Measurements from ENCODE around the gene MOB3A. TPM values are rescaled to one million over a fixed set of nuclear protein-coding genes. Genes with fewer than 3 reads are reported as not detected.
"Not testable (repeated sequence)": the region's sequence is repeated elsewhere in the genome, so short reads cannot be mapped to it uniquely, and the experiment has no call there.

Gene MOB3A
- polyA plus RNA-seq, 1 of the 3 experiments (the other 2 are of a cell fraction) = 24.1 TPM

DNA sequence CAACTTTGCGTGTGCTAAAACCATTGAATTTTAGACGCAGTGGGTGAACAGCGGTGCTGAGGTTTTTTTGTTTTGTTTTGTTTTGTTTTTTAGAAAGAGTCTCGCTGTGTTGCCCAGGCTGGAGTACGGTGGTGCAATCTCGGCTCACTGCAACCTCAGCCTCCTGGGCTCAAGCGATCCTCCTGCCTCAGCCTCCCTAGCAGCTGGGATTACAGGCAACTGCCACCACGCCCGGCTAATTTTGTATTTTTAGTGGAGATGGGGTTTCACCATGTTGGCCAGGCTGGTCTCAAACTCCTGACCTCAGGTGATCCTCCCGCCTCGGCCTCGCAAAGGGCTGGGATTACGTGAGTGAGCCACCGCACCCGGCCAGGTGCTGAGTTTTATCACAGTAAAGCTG, 61.9 kb downstream of the MOB3A start:
- H3K9ac ChIP-seq; H3K9me2 ChIP-seq; H3K27me3 ChIP-seq (ENCODE audit: insufficient read depth); H3K9me3 ChIP-seq; H3K4me2 ChIP-seq; H4K20me1 ChIP-seq (ENCODE audit: insufficient read depth); H3F3A ChIP-seq (replicated peaks; ENCODE audit: insufficient read depth); H3K79me2 ChIP-seq (ENCODE audit: insufficient read depth); DNase-seq; H3K4me3 ChIP-seq (ENCODE audit: low read depth in 2 of 2, low read length in 1 of 2); POLR2A ChIA-PET; H3K27ac ChIP-seq (ENCODE audit: low read depth in 2 of 2, low read length in 1 of 2); H2AFZ ChIP-seq (ENCODE audit: low read depth): not testable (repeated sequence)
- CTCF ChIA-PET = interaction anchor here (0.7 to 1.5 kb wide), 5 partner anchors 15 to 36 kb away, joined by 3 to 10 read pairs (median 3); no protein-coding TSS in a partner anchor
- Histone ChIP-seq H3K4me1 (ENCODE audit: control insufficient read depth in 1 of 2, insufficient read depth in 2 of 2, low read depth in 1 of 2, low read length in 1 of 2) (peaks cover 10 to 20% of the 10 kb centered on the region in 2 experiments; a peak in 3 of 4 replicates), H3K36me3 (replicated peaks in 1 of 2; ENCODE audit: control insufficient read depth in 1 of 2, insufficient read depth in 2 of 2, low read length in 1 of 2) (peaks cover 2 to 15% of the 10 kb centered on the region in 2 experiments)
- 92% methylated on average over 15 of the region's 15 CpGs for WGBS (ENCODE audit: low lambda C conversion rate)

DNA sequence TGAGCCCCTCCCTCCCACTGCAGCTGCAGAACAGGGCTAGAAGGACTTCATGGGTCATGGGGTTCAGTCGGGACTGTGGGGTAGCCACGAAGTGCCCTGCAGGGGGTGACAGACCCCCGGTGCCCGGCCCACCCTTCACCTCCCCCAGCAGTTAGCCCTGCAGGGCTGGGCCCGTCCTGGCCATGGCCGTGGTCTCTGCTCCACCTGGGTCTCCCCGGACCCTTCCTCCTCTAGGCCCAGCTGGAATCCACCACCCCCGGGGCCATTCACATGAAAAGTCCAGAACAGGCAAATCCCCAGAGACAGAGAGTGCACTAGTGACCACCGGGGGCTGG, 62.3 kb downstream of the MOB3A start:
- DNase-seq = no peak
- WGBS (ENCODE audit: low lambda C conversion rate) = 76% methylated on average over 7 of the region's 9 CpGs
- Histone ChIP-seq H3K4me3 (ENCODE audit: low read depth in 2 of 2, low read length in 1 of 2) (no peak overlapping the region), H3F3A (replicated peaks; ENCODE audit: insufficient read depth) (peaks cover 10% of the 10 kb centered on the region), H2AFZ (ENCODE audit: low read depth) (no peak overlapping the region), H3K9me2 (no peaks in the 10 kb centered on the region), H3K4me1 (ENCODE audit: control insufficient read depth in 1 of 2, insufficient read depth in 2 of 2, low read depth in 1 of 2, low read length in 1 of 2) (peaks cover 10 to 20% of the 10 kb centered on the region in 2 experiments; a peak in 3 of 4 replicates), H3K4me2 (no peak overlapping the region), H3K9me3 (no peaks in the 10 kb centered on the region), H3K79me2 (ENCODE audit: insufficient read depth) (no peaks in the 10 kb centered on the region), H3K9ac (no peak overlapping the region), H3K27ac (ENCODE audit: low read depth in 2 of 2, low read length in 1 of 2) (peak overlapping the region in 1 of 2 experiments; percentile 23; a peak in 1 of 4 replicates), H4K20me1 (ENCODE audit: insufficient read depth) (no peaks in the 10 kb centered on the region), H3K36me3 (replicated peaks in 1 of 2; ENCODE audit: control insufficient read depth in 1 of 2, insufficient read depth in 2 of 2, low read length in 1 of 2) (peaks cover 0 to 11% of the 10 kb centered on the region in 2 experiments), H3K27me3 (ENCODE audit: insufficient read depth) (no peaks in the 10 kb centered on the region)
- no peak for TF ChIP-seq MEF2A (IDR thresholded peaks at IDR 0.05; ENCODE audit: borderline replicate concordance, low read depth)
- no peak for TF ChIP-seq RFX5 (IDR thresholded peaks at IDR 0.05; ENCODE audit: low read length)
- no peak for TF ChIP-seq FOXM1 (IDR thresholded peaks at IDR 0.05; ENCODE audit: low read depth)
- no peak for TF ChIP-seq TEAD4 (IDR thresholded peaks at IDR 0.05; ENCODE audit: borderline replicate concordance, insufficient read depth)
- POLR2A ChIA-PET = interaction anchor here (1.9 kb wide), 1 partner anchor 16 kb away, joined by 9 read pairs; no protein-coding TSS in a partner anchor
- CTCF ChIA-PET = interaction anchor here (0.7 to 1.3 kb wide), 4 partner anchors 14 to 36 kb away, joined by 3 to 5 read pairs (median 3); no protein-coding TSS in a partner anchor

DNA sequence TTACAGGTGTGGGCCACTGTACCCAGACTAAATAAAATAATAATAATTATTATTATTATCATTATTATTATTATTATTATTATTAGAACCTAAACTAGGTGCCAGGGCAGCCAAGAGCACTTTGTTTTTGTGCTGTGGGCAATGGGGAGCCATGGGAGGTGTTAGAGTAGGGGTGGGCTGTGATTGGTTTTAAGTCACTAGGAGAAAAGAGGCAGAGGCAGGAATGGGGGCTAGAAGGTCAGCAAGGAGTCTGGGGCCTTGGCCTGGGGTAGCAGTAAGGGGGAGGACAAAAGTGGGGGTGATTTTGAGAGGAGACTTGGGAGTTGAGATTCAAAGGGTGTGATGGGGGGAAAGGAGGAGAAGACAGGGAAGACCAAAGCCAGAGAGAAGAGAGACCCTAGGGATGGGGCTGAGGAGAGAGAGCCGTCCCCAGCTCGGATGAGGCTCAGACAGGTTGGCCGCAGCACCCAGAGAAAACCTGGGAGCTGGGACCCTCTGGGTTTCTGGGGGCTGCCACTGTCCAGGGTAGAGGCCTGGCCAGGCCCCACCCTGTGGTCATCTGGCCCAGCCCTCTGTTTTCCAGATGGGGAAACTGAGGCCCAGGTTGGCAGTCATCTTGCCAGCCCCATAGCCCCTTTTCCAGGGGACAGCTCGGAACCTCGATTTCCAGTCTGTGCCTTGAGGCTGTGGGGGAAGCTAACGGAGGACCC, 62.9 kb downstream of the MOB3A start:
- ChIA-PET CTCF (interaction anchor here (0.7 to 2.5 kb wide), 10 partner anchors 9 to 65 kb away, joined by 3 to 15 read pairs (median 4); partner anchors contain the start of gene MOB3A), POLR2A (interaction anchor here (0.8 to 1.9 kb wide), 5 partner anchors 9 to 26 kb away, joined by 3 to 13 read pairs (median 3); no protein-coding TSS in a partner anchor)
- no peaks in the 10 kb centered on the region for H3K27me3 ChIP-seq (ENCODE audit: insufficient read depth)
- H3F3A ChIP-seq (replicated peaks; ENCODE audit: insufficient read depth) = peaks cover 10% of the 10 kb centered on the region
- H3K4me1 ChIP-seq (ENCODE audit: control insufficient read depth in 1 of 2, insufficient read depth in 2 of 2, low read depth in 1 of 2, low read length in 1 of 2) = peaks cover 10 to 23% of the 10 kb centered on the region in 2 experiments; a peak in 3 of 4 replicates
- H3K79me2 ChIP-seq (ENCODE audit: insufficient read depth) = no peaks in the 10 kb centered on the region
- peaks cover 0 to 6% of the 10 kb centered on the region in 2 experiments for H3K36me3 ChIP-seq (replicated peaks in 1 of 2; ENCODE audit: control insufficient read depth in 1 of 2, insufficient read depth in 2 of 2, low read length in 1 of 2)
- no peak overlapping the region for H3K9ac ChIP-seq
- no peaks in the 10 kb centered on the region for H3K9me3 ChIP-seq
- H3K4me2 ChIP-seq = no peak overlapping the region
- WGBS (ENCODE audit: low lambda C conversion rate) = 93% methylated on average over 3 of the region's 6 CpGs
- H3K27ac ChIP-seq (ENCODE audit: low read depth in 2 of 2, low read length in 1 of 2) = peak overlapping the region in 1 of 2 experiments; percentile 95; a peak in 1 of 4 replicates
- H2AFZ ChIP-seq (ENCODE audit: low read depth) = no peak overlapping the region
- no peak for DNase-seq
- H3K9me2 ChIP-seq = no peaks in the 10 kb centered on the region
- no peaks in the 10 kb centered on the region for H4K20me1 ChIP-seq (ENCODE audit: insufficient read depth)
- H3K4me3 ChIP-seq (ENCODE audit: low read depth in 2 of 2, low read length in 1 of 2) = no peak overlapping the region
- TF ChIP-seq, protein P1, sequence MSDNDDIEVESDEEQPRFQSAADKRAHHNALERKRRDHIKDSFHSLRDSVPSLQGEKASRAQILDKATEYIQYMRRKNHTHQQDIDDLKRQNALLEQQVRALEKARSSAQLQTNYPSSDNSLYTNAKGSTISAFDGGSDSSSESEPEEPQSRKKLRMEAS (IDR thresholded peaks at IDR 0.05; ENCODE audit: low read depth) = no peak
- TF ChIP-seq YY1 (IDR thresholded peaks at IDR 0.05; ENCODE audit: low read depth) = no peak
- no peak for TF ChIP-seq ELF1 (IDR thresholded peaks at IDR 0.05)
- no peak for TF ChIP-seq TAF1 (IDR thresholded peaks at IDR 0.05; ENCODE audit: borderline replicate concordance, low read depth, low read length)
- TF ChIP-seq RFX5 (IDR thresholded peaks at IDR 0.05; ENCODE audit: low read length) = no peak
- TF ChIP-seq NFIC (IDR thresholded peaks at IDR 0.05; ENCODE audit: borderline replicate concordance) = no peak
- no peak for TF ChIP-seq MEF2A (IDR thresholded peaks at IDR 0.05; ENCODE audit: borderline replicate concordance, low read depth)
- TF ChIP-seq JUND (IDR thresholded peaks at IDR 0.05) = no peak
- no peak for TF ChIP-seq EP300 (IDR thresholded peaks at IDR 0.05; ENCODE audit: borderline replicate concordance in 1 of 2, low read depth in 1 of 2, low read length in 1 of 2)
- TF ChIP-seq, protein P2, sequence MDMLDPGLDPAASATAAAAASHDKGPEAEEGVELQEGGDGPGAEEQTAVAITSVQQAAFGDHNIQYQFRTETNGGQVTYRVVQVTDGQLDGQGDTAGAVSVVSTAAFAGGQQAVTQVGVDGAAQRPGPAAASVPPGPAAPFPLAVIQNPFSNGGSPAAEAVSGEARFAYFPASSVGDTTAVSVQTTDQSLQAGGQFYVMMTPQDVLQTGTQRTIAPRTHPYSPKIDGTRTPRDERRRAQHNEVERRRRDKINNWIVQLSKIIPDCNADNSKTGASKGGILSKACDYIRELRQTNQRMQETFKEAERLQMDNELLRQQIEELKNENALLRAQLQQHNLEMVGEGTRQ (IDR thresholded peaks at IDR 0.05; ENCODE audit: borderline replicate concordance, low read depth, low read length) = no peak
- no peak for TF ChIP-seq MXI1 (IDR thresholded peaks at IDR 0.05; ENCODE audit: low read depth, low read length)
- TF ChIP-seq RAD21 (IDR thresholded peaks at IDR 0.05; ENCODE audit: low read length) = no peak
- TF ChIP-seq, protein P3, sequence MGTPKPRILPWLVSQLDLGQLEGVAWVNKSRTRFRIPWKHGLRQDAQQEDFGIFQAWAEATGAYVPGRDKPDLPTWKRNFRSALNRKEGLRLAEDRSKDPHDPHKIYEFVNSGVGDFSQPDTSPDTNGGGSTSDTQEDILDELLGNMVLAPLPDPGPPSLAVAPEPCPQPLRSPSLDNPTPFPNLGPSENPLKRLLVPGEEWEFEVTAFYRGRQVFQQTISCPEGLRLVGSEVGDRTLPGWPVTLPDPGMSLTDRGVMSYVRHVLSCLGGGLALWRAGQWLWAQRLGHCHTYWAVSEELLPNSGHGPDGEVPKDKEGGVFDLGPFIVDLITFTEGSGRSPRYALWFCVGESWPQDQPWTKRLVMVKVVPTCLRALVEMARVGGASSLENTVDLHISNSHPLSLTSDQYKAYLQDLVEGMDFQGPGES (IDR thresholded peaks at IDR 0.05; ENCODE audit: low read depth, low read length) = no peak
- no peak for TF ChIP-seq TEAD4 (IDR thresholded peaks at IDR 0.05; ENCODE audit: borderline replicate concordance, insufficient read depth)
- TF ChIP-seq NRF1 (IDR thresholded peaks at IDR 0.05; ENCODE audit: low read depth, low read length) = no peak
- TF ChIP-seq GATA2 (CRISPR knock-in tag; IDR thresholded peaks at IDR 0.05) = no peak
- TF ChIP-seq POLR2AphosphoS5 (IDR thresholded peaks at IDR 0.05; ENCODE audit: low read depth, low read length) = no peak
- no peak for TF ChIP-seq EZH2phosphoT487 (IDR thresholded peaks at IDR 0.05; ENCODE audit: borderline replicate concordance, low read depth)
- no peak for TF ChIP-seq FOSL2 (IDR thresholded peaks at IDR 0.05; ENCODE audit: borderline replicate concordance, low read depth)
